GM18517 (cell line): ENCODE results near the gene STK40.

ENCODE experiments used
- ATAC-seq: cut with Tn5 transposase; IDR thresholded peaks from one replicate; pipeline ENCODE4 v1.9.1; 2021; ENCODE audit warnings: mild to moderate bottlenecking, moderate library complexity; ENCODE audit not compliant: unreplicated experiment

STK40 gene

GRCh38 chr1:36321119-36321951 is 64.4 kb downstream of the STK40 start:
- ATAC-seq = no peak

GRCh38 chr1:36320767-36321118 is 65.0 kb downstream of the STK40 start:
- ATAC-seq = no peak

GRCh38 chr1:36320291-36320761 is 65.4 kb downstream of the STK40 start:
- no peak for ATAC-seq

GRCh38 chr1:36309397-36309796 is 76.3 kb downstream of the STK40 start:
- no peak for ATAC-seq

GRCh38 chr1:36307601-36308330 is 78.0 kb downstream of the STK40 start:
- ATAC-seq = no peak

GRCh38 chr1:36306902-36307456 is 78.7 kb downstream of the STK40 start:
- peak; percentile 92 for ATAC-seq

GRCh38 chr1:36306210-36306901 is 79.4 kb downstream of the STK40 start, which contains the start of gene SH3D21:
TSS of gene SH3D21 (plus strand) at chr1:36306368. CDS start at chr1:36306421, 53 bp downstream.
- peak; percentile 39 for ATAC-seq

GRCh38 chr1:36305915-36306209 is 79.9 kb downstream of the STK40 start:
- no peak for ATAC-seq

- no peak for ATAC-seq
These were observed 80.5 kb downstream of the STK40 start for GRCh38 chr1:36304970-36305914.

- ATAC-seq = no peak
These were observed 81.2 kb downstream of the STK40 start for GRCh38 chr1:36304521-36304920.

- no peak for ATAC-seq
These were observed 81.9 kb downstream of the STK40 start for GRCh38 chr1:36303650-36304360.

GRCh38 chr1:36303244-36303643 is 82.5 kb downstream of the STK40 start:
- no peak for ATAC-seq

GRCh38 chr1:36301220-36301619 is 84.5 kb downstream of the STK40 start:
- ATAC-seq = no peak

- no peak for ATAC-seq
These were observed 85.2 kb downstream of the STK40 start for GRCh38 chr1:36300526-36300925.

- no peak for ATAC-seq
These were observed 87.1 kb downstream of the STK40 start for GRCh38 chr1:36298640-36299039.

- ATAC-seq = no peak
These were observed 88.7 kb downstream of the STK40 start for GRCh38 chr1:36297062-36297461.

- no peak for ATAC-seq
These were observed 90.3 kb downstream of the STK40 start for GRCh38 chr1:36295390-36295789.
